Measurements from ENCODE around the gene RHOF. TPM values are rescaled to one million over a fixed set of nuclear protein-coding genes. Genes with fewer than 3 reads are reported as not detected.
A peak's percentile ranks its signal among the peaks of the same experiment; 100 is the strongest.

The RHOF gene
- total RNA-seq, 1 experiment from 2014 or later: 29.1 TPM

DNA sequence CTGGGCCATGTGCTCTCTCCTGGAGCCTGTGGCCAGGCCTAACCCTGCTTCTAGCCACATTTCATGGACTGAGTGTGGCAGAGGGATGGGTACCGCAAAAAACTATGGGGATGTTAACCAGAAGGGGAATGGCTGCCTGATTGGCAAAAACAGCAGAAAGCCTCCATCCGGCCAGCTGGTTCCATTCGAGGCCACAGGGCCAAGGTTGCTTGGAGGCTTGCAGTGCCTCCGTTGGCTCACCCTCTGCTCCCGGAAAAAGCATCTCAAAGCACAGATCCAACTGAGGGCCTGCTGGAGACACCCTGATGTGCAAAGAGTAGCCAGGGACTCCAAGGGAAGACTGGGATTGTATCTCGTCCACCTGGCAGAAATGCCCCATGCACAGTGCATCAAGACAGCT lies 64.5 kb downstream of the RHOF start:
- Histone ChIP-seq H3K4me1 (ENCODE audit: insufficient read depth, low read length) (no peaks in the 10 kb centered on the region), H3K4ac (ENCODE audit: low read depth, low read length) (no peak overlapping the region), H2BK15ac (ENCODE audit: low read depth, low read length) (no peak overlapping the region), H3K9ac (ENCODE audit: extremely low read depth, insufficient read length, low read length) (no peak overlapping the region), H2BK12ac (ENCODE audit: insufficient read length, low read depth, low read length) (no peak overlapping the region), H3K18ac (ENCODE audit: insufficient read length, low read depth, low read length) (no peak overlapping the region), H3K4me2 (ENCODE audit: insufficient read depth, insufficient read length, low read length) (no peak overlapping the region), H2AK5ac (ENCODE audit: insufficient read length, low read length) (no peak overlapping the region), H2BK20ac (ENCODE audit: low read depth, low read length, poor library complexity, severe bottlenecking) (no peak overlapping the region), H2BK120ac (ENCODE audit: low read depth, low read length, poor library complexity, severe bottlenecking) (no peak overlapping the region), H3K23ac (ENCODE audit: insufficient read length, low read depth, low read length) (no peak overlapping the region), H4K91ac (ENCODE audit: insufficient read length, low read depth, low read length) (no peak overlapping the region), H3K23me2 (ENCODE audit: insufficient read length, low read depth, low read length, poor library complexity, severe bottlenecking) (no peaks in the 10 kb centered on the region), H3K56ac (ENCODE audit: insufficient read length, low read depth, low read length) (no peak overlapping the region), H4K8ac (replicated peaks; ENCODE audit: insufficient read length, low read depth, low read length) (no peak overlapping the region), H2AFZ (ENCODE audit: low read length) (no peak overlapping the region), H4K20me1 (ENCODE audit: control insufficient read depth, insufficient read depth, insufficient read length) (no peaks in the 10 kb centered on the region), H3K9me3 (ENCODE audit: control insufficient read depth, low read depth, low read length) (no peaks in the 10 kb centered on the region), H3K79me1 (ENCODE audit: insufficient read depth, low read depth, low read length, poor library complexity, severe bottlenecking) (peaks cover 3% of the 10 kb centered on the region), H3K79me2 (ENCODE audit: insufficient read depth, low read length) (peaks cover 3% of the 10 kb centered on the region; the same call in 1 of the 2 replicates), H3K14ac (ENCODE audit: insufficient read depth, low read length) (no peak overlapping the region), H4K5ac (ENCODE audit: insufficient read length, low read depth, low read length) (no peak overlapping the region), H3K27me3 (ENCODE audit: insufficient read depth, low read length) (no peaks in the 10 kb centered on the region), H3K27ac (ENCODE audit: insufficient read length, low read depth, low read length) (no peak overlapping the region), H2BK5ac (ENCODE audit: insufficient read length, low read length) (no peak overlapping the region), H3T11ph (ENCODE audit: low read length) (no peak overlapping the region)
- no CpG with 5 or more reads among the region's 6 CpGs for WGBS (ENCODE audit: extremely low coverage, insufficient read length, low lambda C conversion rate)
- TF ChIP-seq, protein P1, sequence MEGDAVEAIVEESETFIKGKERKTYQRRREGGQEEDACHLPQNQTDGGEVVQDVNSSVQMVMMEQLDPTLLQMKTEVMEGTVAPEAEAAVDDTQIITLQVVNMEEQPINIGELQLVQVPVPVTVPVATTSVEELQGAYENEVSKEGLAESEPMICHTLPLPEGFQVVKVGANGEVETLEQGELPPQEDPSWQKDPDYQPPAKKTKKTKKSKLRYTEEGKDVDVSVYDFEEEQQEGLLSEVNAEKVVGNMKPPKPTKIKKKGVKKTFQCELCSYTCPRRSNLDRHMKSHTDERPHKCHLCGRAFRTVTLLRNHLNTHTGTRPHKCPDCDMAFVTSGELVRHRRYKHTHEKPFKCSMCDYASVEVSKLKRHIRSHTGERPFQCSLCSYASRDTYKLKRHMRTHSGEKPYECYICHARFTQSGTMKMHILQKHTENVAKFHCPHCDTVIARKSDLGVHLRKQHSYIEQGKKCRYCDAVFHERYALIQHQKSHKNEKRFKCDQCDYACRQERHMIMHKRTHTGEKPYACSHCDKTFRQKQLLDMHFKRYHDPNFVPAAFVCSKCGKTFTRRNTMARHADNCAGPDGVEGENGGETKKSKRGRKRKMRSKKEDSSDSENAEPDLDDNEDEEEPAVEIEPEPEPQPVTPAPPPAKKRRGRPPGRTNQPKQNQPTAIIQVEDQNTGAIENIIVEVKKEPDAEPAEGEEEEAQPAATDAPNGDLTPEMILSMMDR (conservative IDR thresholded peaks at IDR 0.05): no peak
- Mint-ChIP-seq H3K27ac (peak overlapping the region in 2 of 3 experiments; percentile 28 to 89; a peak in 1 of 7 replicates), H3K9me3 (no peaks in the 10 kb centered on the region; a peak in 1 of 5 replicates), H3K4me1 (peaks cover 6% of the 10 kb centered on the region in 2 experiments; a peak in 2 of 4 replicates), H3K36me3 (ENCODE audit: insufficient read depth in 1 of 3, low read depth in 3 of 3) (peaks cover 9 to 14% (median 13%) of the 10 kb centered on the region in 3 experiments), H3K4me3 (no peak overlapping the region), H3K27me3 (ENCODE audit: low read depth) (no peaks in the 10 kb centered on the region)
- DNase-seq: no peak

Other genes with a start within 250 kb of the RHOF start
- gene KDM2B, start 212.7 kb downstream of the RHOF start, total RNA-seq (2021): 137 and 143 TPM in 2 replicates
- 24.7 and 26.3 TPM in 2 replicates for gene ORAI1, start 167.2 kb downstream of the RHOF start, total RNA-seq (2021)
- gene MORN3, start 124.0 kb downstream of the RHOF start, total RNA-seq (2021): 0.24 and 0.37 TPM in 2 replicates
- 21.9 and 25.8 TPM in 2 replicates for gene TMEM120B, start 80.9 kb downstream of the RHOF start, total RNA-seq (2021)
- 38.2 and 40.4 TPM in 2 replicates for gene SETD1B, start 10.3 kb upstream of the RHOF start, total RNA-seq (2021)
- 0.22 TPM in 1 of 2 replicates, not detected in the other for gene HPD, start 65.2 kb upstream of the RHOF start, total RNA-seq (2021)
- 39.9 and 41.2 TPM in 2 replicates for gene PSMD9, start 95.1 kb upstream of the RHOF start, total RNA-seq (2021)
- 0.81 and 0.97 TPM in 2 replicates for gene CFAP251, start 124.9 kb upstream of the RHOF start, total RNA-seq (2021)
- 17.8 and 18.2 TPM in 2 replicates for gene BCL7A, start 228.2 kb upstream of the RHOF start, total RNA-seq (2021)